ENCODE results near the gene PODNL1. TPM values are rescaled to one million over a fixed set of nuclear protein-coding genes. Genes with fewer than 3 reads are reported as not detected.

Gene PODNL1
- total RNA-seq, 1 donor from 2014 or later = not detected

- Mint-ChIP-seq H3K4me1 (ENCODE audit: low read depth) (no peaks in the 10 kb centered on the region), H3K36me3 (ENCODE audit: insufficient read depth) (peaks cover 16% of the 10 kb centered on the region), H3K27ac (no peak overlapping the region), H3K4me3 (ENCODE audit: low read depth) (no peak overlapping the region), H3K27me3 (peaks cover 3% of the 10 kb centered on the region), H3K9me3 (ENCODE audit: low read depth) (no peaks in the 10 kb centered on the region)
- no peak for DNase-seq (ENCODE audit: low spot score, unreplicated experiment)
- TF ChIP-seq CTCF (IDR thresholded peaks at IDR 0.05; ENCODE audit: unreplicated experiment) = no peak
Observed at GRCh38 chr19:13966684-13967128, 28.5 kb upstream of the PODNL1 start.

GRCh38 chr19:13965926-13966683 is 27.9 kb upstream of the PODNL1 start:
- no peaks in the 10 kb centered on the region for H3K4me1 Mint-ChIP-seq (ENCODE audit: low read depth)
- no peak overlapping the region for H3K4me3 Mint-ChIP-seq (ENCODE audit: low read depth)
- H3K36me3 Mint-ChIP-seq (ENCODE audit: insufficient read depth) = peaks cover 20% of the 10 kb centered on the region
- DNase-seq (ENCODE audit: low spot score, unreplicated experiment) = no peak
- no peak for TF ChIP-seq CTCF (IDR thresholded peaks at IDR 0.05; ENCODE audit: unreplicated experiment)
- H3K27me3 Mint-ChIP-seq = peaks cover 3% of the 10 kb centered on the region
- H3K9me3 Mint-ChIP-seq (ENCODE audit: low read depth) = no peaks in the 10 kb centered on the region
- no peak overlapping the region for H3K27ac Mint-ChIP-seq

GRCh38 chr19:13965377-13965896 is 27.2 kb upstream of the PODNL1 start:
- H3K4me3 Mint-ChIP-seq (ENCODE audit: low read depth) = no peak overlapping the region
- no peaks in the 10 kb centered on the region for H3K9me3 Mint-ChIP-seq (ENCODE audit: low read depth)
- no peaks in the 10 kb centered on the region for H3K4me1 Mint-ChIP-seq (ENCODE audit: low read depth)
- H3K27me3 Mint-ChIP-seq = peaks cover 3% of the 10 kb centered on the region
- peaks cover 23% of the 10 kb centered on the region for H3K36me3 Mint-ChIP-seq (ENCODE audit: insufficient read depth)
- DNase-seq (ENCODE audit: low spot score, unreplicated experiment) = no peak
- H3K27ac Mint-ChIP-seq = no peak overlapping the region
- TF ChIP-seq CTCF (IDR thresholded peaks at IDR 0.05; ENCODE audit: unreplicated experiment) = no peak

- no peak for TF ChIP-seq CTCF (IDR thresholded peaks at IDR 0.05; ENCODE audit: unreplicated experiment)
- Mint-ChIP-seq H3K27me3 (peaks cover 3% of the 10 kb centered on the region), H3K36me3 (ENCODE audit: insufficient read depth) (peaks cover 23% of the 10 kb centered on the region), H3K4me1 (ENCODE audit: low read depth) (no peaks in the 10 kb centered on the region), H3K4me3 (ENCODE audit: low read depth) (no peak overlapping the region), H3K27ac (no peak overlapping the region), H3K9me3 (ENCODE audit: low read depth) (no peaks in the 10 kb centered on the region)
- DNase-seq (ENCODE audit: low spot score, unreplicated experiment) = no peak
Observed at GRCh38 chr19:13964776-13965175, 26.6 kb upstream of the PODNL1 start.

- no peak for TF ChIP-seq CTCF (IDR thresholded peaks at IDR 0.05; ENCODE audit: unreplicated experiment)
- no peaks in the 10 kb centered on the region for H3K4me1 Mint-ChIP-seq (ENCODE audit: low read depth)
- H3K36me3 Mint-ChIP-seq (ENCODE audit: insufficient read depth) = peaks cover 18% of the 10 kb centered on the region
- H3K9me3 Mint-ChIP-seq (ENCODE audit: low read depth) = no peaks in the 10 kb centered on the region
- no peak for DNase-seq (ENCODE audit: low spot score, unreplicated experiment)
- H3K27ac Mint-ChIP-seq = no peak overlapping the region
- no peak overlapping the region for H3K4me3 Mint-ChIP-seq (ENCODE audit: low read depth)
- H3K27me3 Mint-ChIP-seq = peaks cover 3% of the 10 kb centered on the region
Observed at GRCh38 chr19:13963603-13964105, 25.4 kb upstream of the PODNL1 start.
